Measurements from ENCODE around the gene ADAMTSL2. TPM values are rescaled to one million over a fixed set of nuclear protein-coding genes. Genes with fewer than 3 reads are reported as not detected.

The ADAMTSL2 gene
- total and polyA plus RNA-seq, 2 of the 13 experiments (the other 11 are each of a cell fraction or from before 2014, with no cell fraction given): 1.9 to 3.8 TPM

GRCh38 chr9:133485531-133486260 is 48.8 kb upstream of the ADAMTSL2 start (continued):
- TF ChIP-seq ZNF407 (CRISPR knock-in tag; IDR thresholded peaks at IDR 0.05; ENCODE audit: not compliant biosample characterization) (peak; percentile 44), PCBP2 (optimal IDR thresholded peaks at IDR 0.05; ENCODE audit: low read depth, low read length, poor library complexity, severe bottlenecking) (no peak), ZNF546 (CRISPR knock-in tag; conservative IDR thresholded peaks at IDR 0.05) (no peak), SUZ12 (IDR thresholded peaks at IDR 0.05; ENCODE audit: low read depth, low read length) (no peak), SRSF1 (optimal IDR thresholded peaks at IDR 0.05; ENCODE audit: low read depth, low read length) (peak; percentile 36), ZEB1 (IDR thresholded peaks at IDR 0.05; ENCODE audit: insufficient replicate concordance, low read depth) (no peak), HNRNPLL (IDR thresholded peaks at IDR 0.05; ENCODE audit: low read depth, low read length, poor library complexity, severe bottlenecking) (no peak), MNT (IDR thresholded peaks at IDR 0.05) (no peak), PRDM4 (CRISPR knock-in tag; IDR thresholded peaks at IDR 0.05; ENCODE audit: borderline replicate concordance) (no peak), AKNA (CRISPR knock-in tag; IDR thresholded peaks at IDR 0.05; ENCODE audit: borderline replicate concordance) (no peak)
